Measurements from ENCODE around the gene MSI2. TPM values are rescaled to one million over a fixed set of nuclear protein-coding genes. Genes with fewer than 3 reads are reported as not detected.

The MSI2 gene
- total RNA-seq, 2 donors from 2014 or later: 53.1 to 74.0 TPM

- 50% methylated on average over 7 of the region's 7 CpGs for WGBS
- DNase-seq (ENCODE audit: low spot score): no peak
- H3K4me3 ChIP-seq: no peak overlapping the region
- no peaks in the 10 kb centered on the region for H3K27me3 ChIP-seq (replicated peaks; ENCODE audit: insufficient read depth)
- TF ChIP-seq CTCF (IDR thresholded peaks at IDR 0.05) (no peak), POLR2A (IDR thresholded peaks at IDR 0.05) (no peak), POLR2AphosphoS5 (IDR thresholded peaks at IDR 0.05) (no peak)
- no peaks in the 10 kb centered on the region for H3K4me1 ChIP-seq (replicated peaks)
- no peaks in the 10 kb centered on the region for H3K36me3 ChIP-seq
- intact Hi-C loops (cut with DNase I): no loop called here
- no peaks in the 10 kb centered on the region for H3K9me3 ChIP-seq
- no peak overlapping the region for H3K27ac ChIP-seq
Measured at GRCh38 chr17:57309479-57309878, 53.2 kb downstream of the MSI2 start.

GRCh38 chr17:57311281-57312216 lies 55.2 kb downstream of the MSI2 start:
- Histone ChIP-seq H3K27ac (no peak overlapping the region), H3K4me3 (no peak overlapping the region), H3K27me3 (replicated peaks; ENCODE audit: insufficient read depth) (no peaks in the 10 kb centered on the region), H3K4me1 (replicated peaks) (no peaks in the 10 kb centered on the region), H3K9me3 (no peaks in the 10 kb centered on the region), H3K36me3 (no peaks in the 10 kb centered on the region)
- TF ChIP-seq POLR2A (IDR thresholded peaks at IDR 0.05): no peak
- no peak for TF ChIP-seq POLR2AphosphoS5 (IDR thresholded peaks at IDR 0.05)
- TF ChIP-seq CTCF (IDR thresholded peaks at IDR 0.05): no peak
- intact Hi-C loops (cut with DNase I): no loop called here
- DNase-seq (ENCODE audit: low spot score): no peak
- WGBS: 65% methylated on average over 10 of the region's 10 CpGs

- no peak overlapping the region for H3K27ac ChIP-seq
- H3K9me3 ChIP-seq: no peaks in the 10 kb centered on the region
- intact Hi-C loops (cut with DNase I): no loop called here
- TF ChIP-seq POLR2A (IDR thresholded peaks at IDR 0.05): no peak
- TF ChIP-seq POLR2AphosphoS5 (IDR thresholded peaks at IDR 0.05): no peak
- no peak for TF ChIP-seq CTCF (IDR thresholded peaks at IDR 0.05)
- 50% methylated on average over 2 of the region's 2 CpGs for whole genome bisulfite sequencing
- H3K4me3 ChIP-seq: no peak overlapping the region
- DNase-seq (ENCODE audit: low spot score): no peak
- no peaks in the 10 kb centered on the region for H3K36me3 ChIP-seq
- H3K4me1 ChIP-seq (replicated peaks): no peaks in the 10 kb centered on the region
- H3K27me3 ChIP-seq (replicated peaks; ENCODE audit: insufficient read depth): no peaks in the 10 kb centered on the region
Measured at GRCh38 chr17:57312242-57312641, 55.9 kb downstream of the MSI2 start.

GRCh38 chr17:57313097-57313835 lies 56.9 kb downstream of the MSI2 start:
- Histone ChIP-seq H3K36me3 (no peaks in the 10 kb centered on the region), H3K27ac (no peak overlapping the region), H3K4me3 (no peak overlapping the region), H3K4me1 (replicated peaks) (no peaks in the 10 kb centered on the region), H3K9me3 (no peaks in the 10 kb centered on the region), H3K27me3 (replicated peaks; ENCODE audit: insufficient read depth) (no peaks in the 10 kb centered on the region)
- intact Hi-C loops (cut with DNase I): no loop called here
- 79% methylated on average over 12 of the region's 12 CpGs for WGBS
- DNase-seq (ENCODE audit: low spot score): no peak
- TF ChIP-seq POLR2A (IDR thresholded peaks at IDR 0.05) (no peak), POLR2AphosphoS5 (IDR thresholded peaks at IDR 0.05) (no peak), CTCF (IDR thresholded peaks at IDR 0.05) (no peak)
